ENCODE data around the gene STRA8. TPM values are rescaled to one million over a fixed set of nuclear protein-coding genes. Genes with fewer than 3 reads are reported as not detected.

Gene STRA8
- total RNA-seq, 3 donors from 2014 or later (not counting 1 experiment from before 2014, with no cell fraction given): not detected

GRCh38 chr7:135300913-135301765 lies 67.5 kb downstream of the STRA8 start:
- H3K27ac ChIP-seq (ENCODE audit: low read length): no peak overlapping the region
- H3K4me1 ChIP-seq (ENCODE audit: control insufficient read depth, insufficient read depth, low read length): no peaks in the 10 kb centered on the region
- H3K27me3 ChIP-seq (ENCODE audit: control insufficient read depth, insufficient read depth, low read length): no peaks in the 10 kb centered on the region
- no peak for TF ChIP-seq CTCF (IDR thresholded peaks at IDR 0.05)
- Mint-ChIP-seq H3K27me3 (ENCODE audit: low read depth in 2 of 2) (peaks cover 8 to 12% of the 10 kb centered on the region in 2 donors), H3K36me3 (no peaks in the 10 kb centered on the region), H3K9me3 (peaks cover 0 to 4% of the 10 kb centered on the region in 2 donors), H3K4me1 (no peaks in the 10 kb centered on the region), H3K27ac (no peak overlapping the region), H3K4me3 (no peak overlapping the region)
- ATAC-seq (no peak), DNase-seq (no peak)
- WGBS (ENCODE audit: insufficient coverage): 86% methylated on average over 3 of the region's 3 CpGs
- no peaks in the 10 kb centered on the region for H3K36me3 ChIP-seq (ENCODE audit: control insufficient read depth, insufficient read depth, low read length)
- H3K9me3 ChIP-seq (ENCODE audit: control insufficient read depth, insufficient read depth, low read length): no peaks in the 10 kb centered on the region
- intact Hi-C loops (cut with micrococcal nuclease): no loop called here
- H3K4me3 ChIP-seq (ENCODE audit: low read length): no peak overlapping the region

Other genes starting within 250 kb of the STRA8 start
- gene AGBL3, start 247.3 kb upstream of the STRA8 start, total RNA-seq: 1 to 10 TPM in 2 of 3 donors, under 1 TPM in 1; 0.99 to 2.3 (median 1.4) TPM
- gene TMEM140, start 85.8 kb upstream of the STRA8 start, total RNA-seq: 10 to 100 TPM; 60.0 to 81.7 (median 76.9) TPM
- gene CYREN, start 63.1 kb upstream of the STRA8 start, total RNA-seq: 10 to 100 TPM; 26.1 to 33.9 (median 33.8) TPM
- 10 to 100 TPM; 28.7 to 42.0 (median 39.2) TPM for gene WDR91, start 22.3 kb upstream of the STRA8 start, total RNA-seq

Measured in natural killer cell (primary cell).